NCI-H2081 (cell line): Measurements from ENCODE around the gene SLC25A41.
"Not testable (repeated sequence)": the region's sequence is repeated elsewhere in the genome, so short reads cannot be mapped to it uniquely, and the experiment has no call there.

ENCODE experiments used
- DNase-seq, 2 experiments: peaks; one replicate each; lab custom pipeline; 2025; lab: John Stamatoyannopoulos, UW

Gene SLC25A41

DNA sequence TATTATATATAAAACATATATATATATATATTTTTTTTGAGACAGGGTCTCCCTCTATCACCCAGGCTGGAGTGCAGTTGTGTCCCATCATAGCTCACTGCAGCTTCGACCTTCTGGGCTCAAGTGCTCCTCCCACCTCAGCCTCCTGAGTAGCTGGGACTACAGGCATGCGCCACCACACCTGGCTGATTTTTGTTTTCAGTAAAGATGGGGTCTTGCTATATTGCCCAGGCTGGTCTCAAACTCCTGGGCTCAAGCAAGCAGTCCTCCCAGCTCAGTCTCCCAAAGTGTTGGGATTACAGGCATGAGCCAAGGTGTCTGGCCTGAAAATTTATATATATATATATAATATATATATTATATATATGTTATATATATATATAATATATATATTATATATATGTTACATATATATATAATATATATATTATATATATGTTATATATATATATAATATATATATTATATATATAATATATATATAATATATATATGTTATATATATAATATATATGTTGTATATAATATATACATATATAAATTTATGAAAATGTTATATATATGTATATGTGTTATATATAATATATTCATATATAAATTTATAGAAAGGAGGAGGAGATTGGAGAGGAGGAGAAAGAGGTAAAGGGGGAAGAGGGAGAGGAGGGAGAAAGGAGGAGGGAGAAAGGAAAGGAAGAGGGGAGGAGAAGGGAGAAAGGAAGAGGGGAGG is 4.7 kb downstream of the SLC25A41 start:
- DNase-seq, result not testable (repeated sequence)

DNA sequence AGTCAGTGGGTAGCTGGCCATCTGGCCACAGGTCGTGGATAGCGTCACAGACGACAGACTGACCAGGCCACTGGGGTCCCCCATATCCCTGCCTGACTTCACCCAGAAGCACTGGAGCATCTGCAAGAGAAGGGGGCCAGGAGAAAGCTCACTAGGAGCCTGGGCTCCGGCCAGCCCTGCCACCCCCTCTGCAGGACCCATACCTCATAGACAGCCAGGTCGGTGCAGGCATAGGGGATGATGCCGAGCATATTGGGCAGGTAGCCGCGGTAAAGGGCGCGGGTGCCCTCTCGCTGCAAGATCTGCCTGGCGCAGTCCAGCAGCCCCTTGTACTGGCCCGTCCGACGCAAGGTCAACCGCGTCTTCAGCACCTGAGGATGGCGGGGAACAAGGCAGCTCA is 6.4 kb downstream of the SLC25A41 start:
- no peak for DNase-seq

DNA sequence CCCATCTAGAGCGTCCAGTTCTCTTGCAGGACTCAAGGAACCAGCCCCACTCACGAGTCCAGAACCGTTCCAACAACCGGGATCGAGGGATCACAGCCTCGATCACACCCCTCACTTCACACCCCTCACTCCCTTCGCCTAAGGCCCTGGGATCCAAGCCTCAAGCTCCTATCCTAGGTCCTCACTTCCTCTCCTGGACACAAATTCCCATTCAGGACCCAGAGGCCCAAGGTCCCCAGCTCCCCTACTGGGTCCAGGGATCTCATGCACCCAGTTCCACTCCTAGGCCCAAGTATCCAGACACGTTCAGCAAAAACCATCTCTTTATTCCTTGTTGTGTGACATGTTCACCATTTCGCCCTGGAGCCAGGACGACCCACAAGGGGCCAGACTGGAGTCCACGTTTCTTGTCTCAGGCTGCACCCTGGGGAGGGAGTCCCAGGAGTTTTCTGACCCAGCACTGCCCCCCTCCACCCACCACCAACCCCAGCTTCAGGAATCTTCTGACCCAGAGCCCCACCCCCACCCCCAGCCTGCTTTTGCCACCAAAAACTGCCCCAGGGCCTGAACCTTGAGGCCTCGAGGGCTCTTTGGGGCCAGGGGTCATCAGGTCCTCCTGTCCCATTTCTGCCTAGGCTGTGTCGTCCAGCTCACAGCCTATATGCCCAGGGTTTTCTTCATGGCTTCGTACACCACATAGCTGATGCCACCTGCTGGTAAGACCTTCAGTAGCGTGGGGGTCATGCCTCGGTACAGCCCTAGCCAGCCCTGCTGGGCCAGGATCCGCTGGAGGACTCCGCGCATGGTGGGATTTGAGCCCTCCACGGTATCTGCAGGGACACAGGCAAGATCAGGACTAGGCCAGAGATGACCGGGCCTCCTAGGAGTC is 7.6 kb downstream of the SLC25A41 start:
- no peak for DNase-seq

DNA sequence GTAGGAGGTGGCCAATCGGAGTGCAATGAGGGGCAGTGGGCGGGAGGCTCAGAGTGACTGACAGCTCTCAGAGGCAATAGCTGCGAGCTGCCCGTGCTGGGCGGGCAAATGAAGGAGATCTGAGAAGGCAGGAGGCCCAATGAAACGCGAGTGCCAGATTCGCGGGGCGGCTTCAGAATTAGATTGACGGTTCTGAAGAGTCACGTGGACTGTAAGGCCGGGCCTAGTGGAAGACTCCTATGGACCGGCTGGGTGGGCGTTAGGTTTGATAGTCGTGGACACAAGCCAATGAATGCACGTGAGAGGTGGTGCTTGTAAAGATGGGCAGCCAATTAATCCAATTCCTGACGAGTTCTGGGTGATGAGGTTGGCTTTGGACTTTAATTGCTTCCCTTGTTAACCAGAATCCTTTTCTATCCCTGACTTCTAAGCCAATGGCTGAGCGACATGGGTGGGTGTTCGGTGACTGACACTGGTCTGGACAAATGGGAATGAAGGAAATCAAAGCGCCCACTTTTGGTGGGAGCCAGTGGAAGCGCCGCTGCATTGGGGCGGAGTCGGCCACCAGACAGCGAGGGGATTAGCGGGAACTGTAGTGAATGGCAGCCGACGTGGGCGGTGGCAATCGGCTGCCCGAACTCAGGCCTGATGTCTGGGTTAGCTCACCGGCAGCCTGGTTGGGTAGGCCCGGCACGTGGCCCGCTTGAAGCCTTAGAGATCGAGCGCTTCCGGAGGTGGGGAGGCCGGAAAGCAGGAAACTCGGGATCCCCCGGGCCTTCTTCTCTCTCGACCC is 8.4 kb downstream of the SLC25A41 start:
- peak; percentile 99 to 100 for DNase-seq

DNA sequence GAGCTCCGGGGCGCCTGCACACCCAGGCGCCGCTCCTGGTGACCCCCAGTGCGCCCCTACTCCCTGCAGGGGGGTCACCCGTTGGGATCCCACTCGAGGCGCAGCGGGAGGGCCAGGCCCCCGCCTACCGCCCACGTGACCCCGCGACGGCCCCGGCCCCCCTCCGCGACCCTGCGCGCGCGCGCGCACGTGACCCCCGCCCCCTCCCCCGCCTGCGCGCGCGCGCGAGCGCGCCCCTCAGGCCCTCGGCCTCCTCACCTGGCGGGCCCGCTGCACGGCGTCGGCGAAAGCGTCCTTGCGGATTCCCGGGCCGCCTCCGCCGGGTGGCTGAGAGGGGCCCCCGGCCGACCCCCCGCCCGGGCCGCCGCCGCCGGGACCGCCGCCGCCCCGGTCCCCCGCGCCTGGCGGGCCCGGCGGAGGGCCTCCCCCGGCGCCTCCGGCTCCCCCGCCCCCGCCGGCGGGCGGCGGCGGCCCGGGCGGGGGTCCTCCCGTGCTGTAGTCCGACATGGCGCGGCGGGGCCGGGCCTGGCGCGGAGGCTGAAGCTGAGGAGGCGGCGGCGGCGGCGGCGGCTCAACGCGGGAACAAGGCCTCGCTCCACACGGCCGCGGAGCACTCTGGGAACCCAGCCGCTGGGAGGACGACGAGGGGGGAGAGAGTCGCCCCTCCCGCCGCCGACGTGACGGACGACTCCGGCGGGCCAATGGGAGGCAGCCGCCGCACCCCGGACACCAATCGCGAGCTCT is 9.2 kb downstream of the SLC25A41 start, which contains the start of gene KHSRP:
TSS of gene KHSRP (minus strand) at position 617 of the 744 bp plus-strand sequence. CDS start at position 507, 110 bp downstream.
- no peak for DNase-seq

DNA sequence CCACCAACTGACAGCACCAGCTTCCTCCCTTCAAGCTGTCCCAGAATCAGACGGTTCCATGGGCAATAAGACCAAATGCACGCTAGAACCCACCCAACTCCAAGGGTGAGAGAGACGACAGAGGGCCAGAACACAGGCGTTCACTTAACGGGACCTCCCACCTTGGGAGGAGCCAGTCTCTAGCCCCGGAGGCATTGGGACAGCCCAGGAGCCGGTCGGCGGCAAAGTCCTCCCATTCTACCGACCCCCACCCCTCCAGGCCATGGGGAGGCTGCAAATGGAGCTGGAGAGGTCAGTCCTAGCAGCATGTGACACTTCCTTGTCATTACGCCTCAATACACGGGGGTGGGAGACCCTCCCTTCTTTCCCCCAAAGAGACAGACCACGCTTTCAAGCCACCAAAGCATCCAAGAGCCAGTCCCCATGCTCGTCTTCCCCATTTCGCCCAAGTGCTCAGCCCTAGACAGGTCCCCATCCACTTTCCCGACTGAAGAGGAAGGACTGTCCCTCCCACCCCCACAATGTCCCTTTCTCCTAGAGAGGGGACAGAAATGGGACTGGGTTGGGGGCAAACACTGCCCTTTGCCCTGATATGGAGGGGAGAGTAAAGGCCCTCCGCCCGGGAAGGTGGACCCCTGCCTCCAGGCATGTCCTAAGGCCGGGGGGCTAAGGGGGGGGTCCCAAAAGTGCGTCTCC is 9.9 kb downstream of the SLC25A41 start:
- DNase-seq, result no peak

DNA sequence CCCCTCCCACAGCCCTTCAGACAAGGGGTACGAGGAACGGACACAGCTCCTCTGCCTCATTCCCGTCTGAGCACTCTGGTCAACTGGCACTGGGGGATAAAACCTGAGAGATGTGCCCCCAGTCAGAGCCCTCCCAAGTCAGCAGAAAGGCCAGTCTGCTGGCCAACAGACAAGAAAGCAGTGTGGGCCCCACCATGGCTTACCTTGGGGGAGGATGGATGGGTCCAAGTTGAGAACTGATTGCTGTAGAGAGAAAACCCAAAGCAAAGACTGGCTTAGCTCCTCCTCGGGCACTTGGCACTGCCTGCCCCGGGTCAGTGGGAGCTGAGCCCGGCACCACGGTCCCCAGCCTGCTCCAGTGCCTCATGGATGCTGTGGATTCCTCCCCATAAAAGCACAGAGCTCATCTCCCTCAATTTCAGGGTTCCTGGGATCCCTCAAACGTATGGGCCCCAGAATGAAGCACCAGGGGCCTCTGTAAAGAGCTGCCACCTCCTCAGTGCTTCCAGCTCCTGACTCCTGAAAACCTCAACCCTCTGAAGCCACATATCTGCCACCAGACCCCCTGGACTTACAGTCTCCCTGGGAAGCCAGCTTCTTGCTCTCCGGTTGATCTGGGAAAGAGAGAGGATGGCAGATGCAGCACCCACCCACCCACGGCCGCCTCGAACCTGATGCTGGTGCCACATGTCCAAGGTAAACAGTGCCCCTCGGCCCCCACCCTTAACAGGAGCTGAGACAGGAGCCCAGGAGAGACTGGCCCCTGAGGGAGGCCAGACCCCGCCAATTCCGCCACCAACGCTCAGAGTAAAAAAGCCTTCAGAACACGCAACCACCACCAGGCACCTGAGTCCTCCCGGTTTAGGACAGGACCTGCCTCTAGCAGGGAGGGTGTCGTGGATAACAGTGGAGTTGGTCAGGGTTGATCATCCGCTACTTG is 12.2 kb downstream of the SLC25A41 start:
- DNase-seq, result no peak

DNA sequence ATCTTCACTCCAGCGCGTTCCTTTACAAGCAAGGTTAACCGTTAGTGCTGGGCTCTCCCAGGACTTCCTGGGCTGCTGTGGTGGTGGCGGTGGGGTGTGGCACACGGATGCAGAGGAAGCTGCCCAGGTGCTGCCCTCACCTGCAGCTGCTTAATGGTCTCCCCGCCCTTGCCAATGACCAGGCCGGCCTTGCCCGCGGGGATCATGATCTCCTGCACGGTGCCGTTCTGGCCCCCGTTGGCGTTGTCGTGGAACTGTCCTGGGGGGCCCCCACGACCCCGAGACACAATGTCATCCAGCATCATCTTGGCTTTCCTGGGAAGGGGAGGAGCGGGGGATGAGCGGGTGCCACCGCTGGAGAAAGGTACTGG is 15.0 kb downstream of the SLC25A41 start:
- no peak for DNase-seq

DNA sequence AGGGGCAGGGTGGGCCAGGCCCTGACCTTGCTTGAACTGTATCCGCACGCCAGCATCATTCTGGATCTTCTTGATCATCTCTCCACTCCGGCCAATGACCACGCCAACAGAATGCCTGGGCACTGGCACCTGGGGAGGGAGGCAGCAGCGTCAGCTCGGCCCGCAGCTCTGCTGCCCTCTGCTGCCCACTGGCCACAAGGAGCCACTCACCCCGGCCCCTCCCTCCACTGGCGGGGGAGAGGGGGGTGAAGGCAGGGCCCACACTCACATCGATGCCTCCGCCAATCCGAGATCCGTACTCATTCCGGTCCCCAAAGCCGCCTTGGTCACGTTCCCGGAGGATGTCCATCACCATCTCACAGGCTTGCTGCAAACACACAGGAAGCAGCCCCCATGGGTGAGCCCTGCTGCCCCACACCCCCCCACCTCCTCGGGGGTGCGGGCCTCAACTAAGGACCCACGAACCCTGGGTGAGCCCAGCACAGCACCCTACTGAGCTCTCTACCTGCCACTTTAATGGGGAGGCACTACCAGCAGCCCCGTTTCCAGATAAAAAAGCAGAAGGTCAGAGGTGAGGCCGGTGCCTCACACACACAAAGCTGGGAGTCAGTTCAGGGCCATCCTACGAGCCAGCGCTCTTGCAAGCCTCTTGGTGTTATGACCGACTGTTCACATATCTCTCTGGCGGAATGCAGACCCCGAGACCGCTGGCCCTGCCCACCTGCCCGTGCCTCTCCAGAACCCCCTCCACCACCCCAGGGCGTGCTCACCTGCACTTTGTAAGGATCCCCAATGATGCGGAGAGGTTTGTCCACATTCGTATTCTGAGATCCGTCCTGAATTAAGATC is 15.6 kb downstream of the SLC25A41 start:
- no peak for DNase-seq

DNA sequence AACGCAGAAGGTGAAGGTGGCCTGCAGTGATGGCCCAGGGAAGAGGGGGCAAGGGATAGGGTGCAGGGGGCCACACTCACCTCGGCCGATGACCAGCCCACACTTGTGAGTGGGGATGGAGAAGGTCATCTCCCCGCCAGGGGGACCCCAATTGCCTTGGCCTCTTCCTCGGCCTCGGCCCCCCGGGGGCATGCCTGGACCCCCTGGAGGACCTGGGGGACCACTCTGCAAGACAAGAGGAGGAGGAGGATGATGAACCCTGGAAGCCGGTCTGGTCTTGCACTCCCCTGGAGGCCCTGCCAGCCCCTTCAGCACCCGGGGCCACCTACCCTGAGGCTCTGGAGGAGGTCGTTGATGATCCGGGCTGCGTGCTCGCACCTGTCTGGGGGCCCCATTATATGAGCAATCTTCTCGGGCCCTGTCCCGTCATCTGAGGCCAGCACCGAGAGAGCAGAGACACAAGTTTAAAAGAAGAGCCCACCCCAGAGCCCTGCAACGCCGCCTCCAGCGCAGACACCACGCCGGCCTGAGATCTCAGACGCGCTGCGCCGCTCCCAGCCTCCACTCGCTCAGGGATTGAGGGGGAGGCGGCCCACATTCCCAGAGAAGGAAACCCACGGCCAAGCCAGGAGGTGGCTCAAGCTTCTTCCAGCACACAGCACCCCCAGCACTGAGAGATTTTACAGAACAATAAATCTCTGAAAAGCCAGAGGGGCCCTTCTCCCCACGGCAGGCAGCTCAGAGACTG is 16.7 kb downstream of the SLC25A41 start:
- no peak for DNase-seq

DNA sequence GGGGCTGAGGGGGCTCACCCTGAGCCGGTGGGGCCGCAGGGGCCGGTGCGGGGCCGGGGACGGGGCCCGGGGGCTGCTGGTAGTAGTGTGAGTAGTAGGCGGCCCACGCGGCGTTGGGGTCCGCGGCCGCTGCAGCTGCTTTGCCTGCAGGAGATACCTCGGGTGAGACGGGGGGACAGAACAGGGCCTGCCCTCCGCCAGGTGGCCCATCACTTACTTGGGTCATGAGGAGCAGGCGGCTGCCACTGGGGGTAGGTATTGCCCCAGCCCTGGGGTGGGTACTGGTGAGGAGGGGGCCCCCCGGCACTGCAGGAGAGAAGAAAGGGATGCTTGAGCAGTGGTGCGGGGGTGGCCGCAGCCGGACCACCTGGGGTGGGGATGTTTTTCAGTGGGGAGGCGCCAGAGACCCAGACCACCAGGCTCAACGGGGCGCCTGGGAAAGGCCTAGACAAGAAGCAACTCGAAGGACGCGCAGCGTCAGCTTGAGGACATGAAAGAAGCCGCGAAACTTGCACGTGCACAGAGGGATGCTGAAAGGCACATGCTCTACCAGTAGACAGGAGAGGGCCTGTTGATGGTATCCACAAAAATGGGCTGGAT is 17.9 kb downstream of the SLC25A41 start:
- DNase-seq, result no peak

DNA sequence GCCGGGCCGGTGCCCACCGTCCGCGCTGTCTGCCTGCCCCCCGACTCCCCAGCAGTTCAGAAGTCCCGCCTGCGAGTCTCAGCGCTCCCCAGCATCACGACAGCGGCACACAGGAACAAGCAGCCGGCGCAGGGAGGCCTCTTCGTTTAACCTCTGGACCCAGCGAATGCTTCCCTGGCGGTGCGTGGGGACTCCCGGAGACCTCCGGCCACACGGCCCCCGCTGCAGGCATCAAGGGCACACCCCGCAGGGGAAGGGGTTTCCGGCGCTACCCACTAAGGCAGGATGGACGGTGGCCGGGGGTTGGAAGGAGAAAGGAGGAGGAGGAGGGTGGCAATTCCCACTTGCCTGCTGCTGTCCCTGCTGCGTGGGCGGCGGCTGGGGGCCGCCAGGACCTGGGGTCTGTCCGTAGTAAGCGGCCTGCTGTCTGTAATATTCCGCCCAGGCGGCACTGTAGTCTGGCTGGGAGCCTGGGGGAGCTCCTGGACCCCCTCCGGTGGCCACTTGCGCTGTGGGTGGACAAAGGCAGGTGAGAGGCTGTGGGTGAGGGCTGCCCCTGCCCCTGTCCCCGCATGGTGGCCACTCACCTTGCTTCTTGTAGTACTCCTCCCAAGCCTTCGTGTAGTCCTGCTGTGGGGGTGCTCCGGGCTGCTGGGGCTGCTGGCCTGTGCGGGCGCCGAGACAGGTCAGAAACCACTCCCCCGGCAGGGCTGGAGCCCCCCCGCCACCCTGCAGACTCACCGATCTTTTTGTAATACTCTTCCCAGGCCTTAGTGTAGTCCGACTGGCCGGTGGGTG is 18.6 kb downstream of the SLC25A41 start:
- DNase-seq, result no peak

DNA sequence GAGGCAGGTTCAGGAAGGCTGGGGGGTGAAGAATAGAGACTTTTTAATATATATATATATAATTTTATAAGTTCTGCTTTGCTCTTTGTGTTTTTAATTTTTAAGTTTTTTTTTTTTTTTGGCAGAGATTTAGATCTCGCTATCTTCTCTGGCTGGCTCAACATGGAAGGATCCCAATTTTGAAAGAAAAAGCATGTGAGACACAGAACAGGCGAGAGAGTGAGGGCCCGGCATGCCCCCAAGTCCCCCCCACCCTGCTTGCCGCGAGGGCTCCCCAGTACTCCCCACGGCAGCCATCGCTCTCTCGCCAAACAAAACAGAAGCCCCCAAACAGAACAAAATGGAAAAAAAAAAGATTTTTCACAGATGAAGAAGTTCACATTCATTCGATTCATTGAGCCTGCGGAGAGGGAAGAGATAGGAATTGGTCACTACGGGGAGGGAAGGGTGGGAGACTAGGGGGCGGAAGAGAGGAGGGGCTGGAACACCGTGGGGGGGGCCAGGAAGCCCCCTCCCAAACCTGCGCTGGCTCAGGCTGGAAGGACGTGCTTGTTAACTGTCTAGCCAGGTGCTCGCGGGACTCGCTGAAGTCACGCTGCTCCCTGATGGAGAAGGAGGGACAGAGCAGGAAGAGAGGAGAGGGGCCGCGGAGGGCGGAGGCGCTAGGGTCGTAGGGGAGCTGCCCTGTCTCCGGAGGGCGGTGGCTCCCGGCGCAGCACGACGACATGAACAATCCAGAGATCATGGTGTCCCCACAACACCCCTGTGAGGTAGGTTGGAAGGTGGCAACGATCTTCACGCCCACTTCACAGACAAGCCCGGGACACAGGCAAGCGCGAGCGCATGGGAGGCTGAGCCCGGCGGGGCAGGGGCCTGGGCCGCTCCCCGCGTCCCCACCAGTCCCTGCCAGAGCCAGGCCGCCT is 19.6 kb downstream of the SLC25A41 start:
- DNase-seq, result no peak

DNA sequence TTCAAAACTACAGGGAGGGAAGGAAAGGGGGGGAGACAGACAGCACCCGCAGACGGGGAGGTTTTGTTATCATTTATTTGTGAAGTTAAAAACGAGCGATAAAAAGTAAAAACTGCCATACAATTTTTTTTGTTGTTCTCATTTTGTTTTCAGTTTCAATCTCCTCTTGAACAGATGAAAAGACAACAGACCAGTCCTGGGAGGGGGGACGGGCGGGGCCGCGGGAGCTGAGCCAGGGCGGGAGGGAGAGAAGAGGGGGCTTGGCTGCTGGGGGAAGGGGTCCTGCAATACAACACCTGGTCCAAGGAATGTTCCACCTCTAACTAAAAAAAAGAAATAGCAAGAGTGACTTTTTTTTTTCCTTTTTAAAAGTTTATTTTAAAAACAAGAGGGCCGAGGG is 20.3 kb downstream of the SLC25A41 start:
- no peak for DNase-seq

DNA sequence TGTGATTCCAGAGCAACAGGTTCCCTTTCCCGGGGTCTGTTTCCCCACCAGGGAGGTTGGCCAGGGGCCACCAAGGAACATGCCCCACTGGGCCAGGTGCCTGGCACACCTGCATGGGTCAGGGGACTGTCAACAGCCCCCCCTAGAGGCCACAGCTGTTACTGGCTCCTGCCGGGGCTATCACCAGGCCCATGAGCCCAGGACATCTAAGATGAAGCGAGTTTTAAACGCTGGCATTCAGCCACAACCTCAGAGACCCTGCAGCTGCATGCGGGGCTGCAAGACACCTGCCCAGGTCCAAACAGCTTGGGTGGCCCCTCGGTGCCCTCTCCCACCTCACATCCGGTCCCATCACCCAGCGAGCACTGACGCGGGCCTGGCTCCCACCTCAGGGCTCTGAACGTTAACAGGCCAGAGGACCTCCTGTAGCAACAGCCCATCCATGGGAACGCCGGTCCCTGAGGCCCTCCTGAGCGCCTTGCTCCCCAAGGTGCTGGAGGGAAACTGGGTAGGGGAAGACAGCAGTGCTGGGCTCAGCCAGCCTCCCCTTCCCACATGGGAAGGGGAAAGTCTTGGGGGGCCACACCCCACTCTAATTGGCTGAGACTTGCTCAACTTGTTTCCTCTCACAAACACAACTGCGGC is 21.0 kb downstream of the SLC25A41 start:
- peak; percentile 10 to 29 for DNase-seq
